Naive B cell (primary cell): ENCODE data around the gene ANAPC13. TPM values are rescaled to one million over a fixed set of nuclear protein-coding genes. Genes with fewer than 3 reads are reported as not detected.

Experiments used
- ATAC-seq, 2 donors: fragments of 150-1000 bp; cut with Tn5 transposase; 2 replicates each; pipeline ENCODE4 v1.10.0; 2021; ENCODE audit warnings: low read depth in 2 of 2, mild to moderate bottlenecking in 2 of 2, moderate library complexity in 2 of 2
- DNase-seq: peaks from one replicate; pipeline ENCODE4 v3.0.0; 2022
- H3K27ac Mint-ChIP-seq, 6 donors: one replicate each; pipeline ENCODE4 v1.8.0; 2020 to 2022; ENCODE audit warnings: mild to moderate bottlenecking in 6 of 6, mixed read lengths in 6 of 6, moderate library complexity in 5 of 6, inconsistent platforms in 2 of 6
- H3K27me3 Mint-ChIP-seq, 3 donors: one replicate each; pipeline ENCODE4 v1.8.0; 2021 to 2022; ENCODE audit warnings: mixed read lengths in 3 of 3, mild to moderate bottlenecking in 1 of 3
- H3K36me3 Mint-ChIP-seq, 2 donors: one replicate each; pipeline ENCODE4 v1.8.0; 2020 to 2022; ENCODE audit warnings: mixed read lengths in 2 of 2, inconsistent platforms in 1 of 2, mild to moderate bottlenecking in 1 of 2
- H3K4me1 Mint-ChIP-seq, 3 donors: one replicate each; pipeline ENCODE4 v1.8.0; 2020 to 2022; ENCODE audit warnings: mixed read lengths in 3 of 3, inconsistent platforms in 1 of 3, mild to moderate bottlenecking in 1 of 3, moderate library complexity in 1 of 3
- H3K4me3 Mint-ChIP-seq, 8 donors: one replicate each; pipeline ENCODE4 v1.8.0; 2020 to 2022; ENCODE audit warnings: mild to moderate bottlenecking in 8 of 8, mixed read lengths in 8 of 8, moderate library complexity in 8 of 8, inconsistent platforms in 2 of 8
- H3K9me3 Mint-ChIP-seq, 7 donors: one replicate each; pipeline ENCODE4 v1.8.0; 2020 to 2022; ENCODE audit warnings: mixed read lengths in 7 of 7, mild to moderate bottlenecking in 5 of 7, inconsistent platforms in 2 of 7, moderate library complexity in 1 of 7
- polyA plus RNA-seq, 6 donors: library from polyadenylated mRNA; unstranded; fragments of 300-500 nt; fragmentation: Illumina TruSeq; gene quantifications; one replicate each; pipeline ENCODE4 v1.2.3, GENCODE V29; 2021; ENCODE audit warnings: low read depth in 6 of 6

ANAPC13 gene
- polyA plus RNA-seq, 6 donors from 2014 or later, result 60.4 to 112 (median 79.1) TPM

GRCh38 chr3:134459562-134459961 lies 26.2 kb downstream of the ANAPC13 start:
- ATAC-seq, result no peak
- Mint-ChIP-seq H3K27me3 (peaks cover 21 to 45% (median 23%) of the 10 kb centered on the region in 3 donors), H3K27ac (peak overlapping the region in 1 of 6 donors; percentile 73), H3K4me3 (no peak overlapping the region), H3K9me3 (no peaks in the 10 kb centered on the region), H3K4me1 (no peaks in the 10 kb centered on the region), H3K36me3 (no peaks in the 10 kb centered on the region)
- DNase-seq, result no peak

DNA sequence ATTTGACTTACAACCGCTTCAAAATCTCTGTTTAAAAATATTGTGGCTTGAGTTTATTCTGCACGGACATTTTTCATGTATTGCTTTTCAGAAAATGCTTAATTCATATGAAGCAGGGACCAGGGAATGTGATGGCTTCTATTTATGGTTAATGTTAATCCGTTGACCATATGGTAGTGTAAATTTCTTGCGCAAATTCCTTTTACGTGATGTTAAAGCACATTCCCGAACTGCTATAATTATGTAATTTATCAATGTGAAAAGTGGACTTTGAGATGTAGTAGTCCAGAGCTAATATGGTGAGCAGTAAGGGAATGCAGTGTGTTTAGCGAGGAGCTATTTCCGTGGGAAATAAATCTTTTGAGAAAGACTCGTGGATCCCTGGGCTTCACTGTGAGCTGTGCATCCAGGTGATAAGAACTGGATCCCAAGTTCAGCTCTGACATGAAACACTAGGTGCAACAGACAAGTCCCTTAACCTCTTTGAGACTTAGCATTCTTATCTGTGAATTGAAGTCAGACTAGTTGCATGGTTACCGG lies 27.3 kb downstream of the ANAPC13 start:
- no peak overlapping the region for H3K27ac Mint-ChIP-seq
- DNase-seq (no peak), ATAC-seq (no peak)
- no peaks in the 10 kb centered on the region for H3K36me3 Mint-ChIP-seq
- peaks cover 21 to 39% (median 26%) of the 10 kb centered on the region in 3 donors for H3K27me3 Mint-ChIP-seq
- no peak overlapping the region for H3K4me3 Mint-ChIP-seq
- H3K9me3 Mint-ChIP-seq, result no peaks in the 10 kb centered on the region
- H3K4me1 Mint-ChIP-seq, result no peaks in the 10 kb centered on the region

- Mint-ChIP-seq H3K36me3 (no peaks in the 10 kb centered on the region), H3K27ac (no peak overlapping the region), H3K4me3 (no peak overlapping the region), H3K9me3 (no peaks in the 10 kb centered on the region), H3K27me3 (peaks cover 24 to 36% (median 30%) of the 10 kb centered on the region in 3 donors), H3K4me1 (no peaks in the 10 kb centered on the region)
- ATAC-seq, result no peak
- DNase-seq, result no peak
Measured at GRCh38 chr3:134457376-134458074, 28.3 kb downstream of the ANAPC13 start.

DNA sequence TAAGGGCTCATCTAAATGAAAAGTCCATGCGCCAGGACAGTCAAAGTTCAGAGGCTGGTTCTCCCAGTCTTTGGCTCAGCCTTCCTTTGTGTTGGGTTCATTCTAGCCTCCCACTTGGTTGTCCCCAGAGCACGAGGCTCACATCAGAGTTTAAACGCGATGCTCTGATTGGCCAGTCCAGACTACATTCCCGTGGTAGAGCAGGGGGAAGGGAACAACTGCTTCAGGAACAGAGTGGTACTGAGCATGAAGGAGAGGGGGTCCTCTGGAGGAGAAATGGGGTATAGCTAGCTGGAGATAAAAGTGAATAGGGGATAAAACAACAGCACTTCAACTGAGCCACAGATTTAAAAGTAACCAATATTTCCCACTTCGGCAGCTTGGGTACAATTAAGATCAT lies 32.2 kb downstream of the ANAPC13 start:
- no peaks in the 10 kb centered on the region for H3K36me3 Mint-ChIP-seq
- H3K27me3 Mint-ChIP-seq, result peaks cover 15 to 54% (median 30%) of the 10 kb centered on the region in 3 donors
- H3K4me3 Mint-ChIP-seq, result no peak overlapping the region
- no peaks in the 10 kb centered on the region for H3K9me3 Mint-ChIP-seq
- H3K4me1 Mint-ChIP-seq, result no peaks in the 10 kb centered on the region
- ATAC-seq, result no peak
- no peak for DNase-seq
- peak overlapping the region in 1 of 6 donors; percentile 72 for H3K27ac Mint-ChIP-seq

GRCh38 chr3:134449951-134450350 lies 35.8 kb downstream of the ANAPC13 start:
- Mint-ChIP-seq H3K4me3 (no peak overlapping the region), H3K36me3 (peaks cover 11 to 15% of the 10 kb centered on the region in 2 donors), H3K27ac (peak overlapping the region in 1 of 6 donors; percentile 19), H3K4me1 (no peaks in the 10 kb centered on the region), H3K27me3 (peaks cover 36 to 72% (median 39%) of the 10 kb centered on the region in 3 donors), H3K9me3 (peaks cover 4 to 26% (median 11%) of the 10 kb centered on the region in 7 donors)
- DNase-seq (no peak), ATAC-seq (no peak)

DNA sequence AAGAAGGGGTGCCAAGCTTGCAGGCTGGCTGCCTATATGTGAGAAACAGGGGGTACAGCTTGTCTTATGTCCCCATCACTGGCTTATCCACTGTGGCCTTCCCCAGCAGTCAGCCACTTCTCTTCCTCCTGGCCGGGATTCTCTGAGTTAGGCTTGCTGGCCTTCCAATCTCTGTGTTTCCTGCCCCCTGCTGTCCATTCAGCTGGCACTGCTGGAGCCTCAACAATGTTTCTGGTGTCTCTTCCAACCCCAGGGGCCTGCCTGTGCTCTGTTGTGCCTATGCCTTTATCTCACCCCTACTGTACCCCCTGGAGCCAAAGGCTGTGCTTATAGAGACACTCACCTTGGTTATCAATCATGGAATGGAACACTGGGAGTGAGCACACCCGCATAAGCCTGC lies 36.5 kb downstream of the ANAPC13 start:
- DNase-seq (no peak), ATAC-seq (no peak)
- H3K27me3 Mint-ChIP-seq, result peaks cover 39 to 78% (median 43%) of the 10 kb centered on the region in 3 donors
- peaks cover 18 to 21% of the 10 kb centered on the region in 2 donors for H3K36me3 Mint-ChIP-seq
- no peaks in the 10 kb centered on the region for H3K4me1 Mint-ChIP-seq
- H3K4me3 Mint-ChIP-seq, result no peak overlapping the region
- H3K27ac Mint-ChIP-seq, result no peak overlapping the region
- H3K9me3 Mint-ChIP-seq, result peaks cover 8 to 33% (median 15%) of the 10 kb centered on the region in 7 donors

GRCh38 chr3:134448664-134449063 lies 37.1 kb downstream of the ANAPC13 start:
- no peak overlapping the region for H3K4me3 Mint-ChIP-seq
- H3K4me1 Mint-ChIP-seq, result no peaks in the 10 kb centered on the region
- no peak overlapping the region for H3K27ac Mint-ChIP-seq
- H3K36me3 Mint-ChIP-seq, result peaks cover 18 to 21% of the 10 kb centered on the region in 2 donors
- peaks cover 39 to 76% (median 42%) of the 10 kb centered on the region in 3 donors for H3K27me3 Mint-ChIP-seq
- ATAC-seq (no peak), DNase-seq (no peak)
- peaks cover 8 to 33% (median 15%) of the 10 kb centered on the region in 7 donors for H3K9me3 Mint-ChIP-seq

DNA sequence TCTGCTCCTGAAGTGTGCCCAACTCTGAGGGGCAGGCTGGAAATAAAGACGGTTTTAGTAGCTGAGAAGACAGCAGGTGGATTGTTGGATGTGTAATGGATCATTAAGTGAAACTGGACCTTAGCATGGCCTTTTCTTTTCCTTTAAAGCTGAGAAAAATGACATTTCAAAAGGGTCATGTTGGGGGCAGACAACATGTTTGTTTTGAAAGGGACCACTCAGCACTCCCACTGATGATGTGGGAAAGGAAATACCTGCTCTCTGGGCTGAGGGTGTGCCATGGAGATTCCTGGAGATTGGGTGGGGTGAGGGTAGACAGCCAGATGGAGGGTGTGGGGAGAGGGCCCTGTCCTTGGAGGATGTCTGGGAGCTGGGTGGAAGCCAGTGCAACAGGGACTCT lies 38.4 kb downstream of the ANAPC13 start:
- DNase-seq (no peak), ATAC-seq (no peak)
- H3K27me3 Mint-ChIP-seq, result peaks cover 28 to 67% (median 36%) of the 10 kb centered on the region in 3 donors
- H3K27ac Mint-ChIP-seq, result no peak overlapping the region
- H3K4me3 Mint-ChIP-seq, result no peak overlapping the region
- H3K9me3 Mint-ChIP-seq, result peaks cover 8 to 33% (median 15%) of the 10 kb centered on the region in 7 donors
- H3K4me1 Mint-ChIP-seq, result no peaks in the 10 kb centered on the region
- peaks cover 18 to 21% of the 10 kb centered on the region in 2 donors for H3K36me3 Mint-ChIP-seq

- Mint-ChIP-seq H3K27ac (no peak overlapping the region), H3K9me3 (peaks cover 8 to 33% (median 15%) of the 10 kb centered on the region in 7 donors), H3K4me3 (no peak overlapping the region), H3K27me3 (peaks cover 22 to 61% (median 40%) of the 10 kb centered on the region in 3 donors), H3K36me3 (peaks cover 18 to 21% of the 10 kb centered on the region in 2 donors), H3K4me1 (no peaks in the 10 kb centered on the region)
- ATAC-seq (no peak), DNase-seq (no peak)
Measured at GRCh38 chr3:134446800-134447199, 39.0 kb downstream of the ANAPC13 start.

DNA sequence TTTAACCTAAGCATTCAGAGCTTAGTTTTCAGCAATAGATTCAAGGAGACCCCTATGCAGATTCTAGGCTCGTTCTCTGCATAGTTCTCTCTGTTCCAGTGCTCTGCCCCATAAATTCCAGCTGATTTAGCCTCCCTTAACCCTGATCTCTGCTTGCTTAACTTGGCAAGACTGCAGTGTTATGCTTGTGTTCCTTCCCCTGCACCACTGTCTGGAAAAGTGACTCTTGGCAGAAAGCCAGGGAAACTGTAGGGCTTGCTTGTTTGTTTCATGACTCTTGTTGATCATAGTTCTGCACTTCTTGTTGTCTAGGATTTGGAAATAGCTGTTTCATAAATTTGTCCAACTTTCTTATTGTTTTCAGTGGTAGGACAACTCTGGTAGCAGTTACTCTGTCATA lies 40.1 kb downstream of the ANAPC13 start:
- Mint-ChIP-seq H3K9me3 (peaks cover 8 to 33% (median 15%) of the 10 kb centered on the region in 7 donors), H3K36me3 (peaks cover 18 to 21% of the 10 kb centered on the region in 2 donors), H3K27me3 (peaks cover 25 to 65% (median 44%) of the 10 kb centered on the region in 3 donors), H3K27ac (no peak overlapping the region), H3K4me3 (no peak overlapping the region), H3K4me1 (no peaks in the 10 kb centered on the region)
- DNase-seq (no peak), ATAC-seq (no peak)

GRCh38 chr3:134445095-134445494 lies 40.7 kb downstream of the ANAPC13 start:
- Mint-ChIP-seq H3K27me3 (peaks cover 27 to 69% (median 49%) of the 10 kb centered on the region in 3 donors), H3K36me3 (peaks cover 18 to 21% of the 10 kb centered on the region in 2 donors)
- ATAC-seq, result no peak

GRCh38 chr3:134441821-134442220 lies 44.0 kb downstream of the ANAPC13 start:
- ATAC-seq, result no peak

More at GRCh38 chr3:134445095-134445494, 40.7 kb downstream of the ANAPC13 start:
- Mint-ChIP-seq H3K27ac (peak overlapping the region in 1 of 6 donors; percentile 54), H3K4me1 (no peaks in the 10 kb centered on the region), H3K4me3 (no peak overlapping the region), H3K9me3 (peaks cover 8 to 33% (median 15%) of the 10 kb centered on the region in 7 donors)
- DNase-seq, result no peak

DNA sequence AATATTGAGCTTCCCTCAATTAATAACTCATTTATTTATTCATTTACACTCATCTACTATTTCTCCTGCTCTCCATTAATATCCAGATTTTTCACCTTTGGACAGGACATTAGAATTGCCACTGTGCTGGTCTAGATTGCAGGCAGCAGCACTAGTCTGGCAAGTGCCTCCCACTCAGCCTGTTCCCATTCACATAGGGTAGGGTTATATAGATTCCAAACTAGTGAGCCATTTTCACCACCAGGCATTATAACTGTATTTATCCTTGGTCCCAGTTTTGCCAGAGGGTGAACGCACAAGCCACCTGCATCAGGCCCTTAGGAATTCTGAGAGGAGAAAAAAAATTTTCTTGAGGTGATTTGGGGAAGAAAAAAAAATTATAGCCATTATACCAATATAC lies 44.5 kb downstream of the ANAPC13 start:
- DNase-seq, result no peak
- H3K4me3 Mint-ChIP-seq, result no peak overlapping the region
- H3K9me3 Mint-ChIP-seq, result peaks cover 8 to 20% (median 13%) of the 10 kb centered on the region in 7 donors
- H3K27ac Mint-ChIP-seq, result no peak overlapping the region
- ATAC-seq, result no peak
- H3K27me3 Mint-ChIP-seq, result peaks cover 26 to 52% (median 48%) of the 10 kb centered on the region in 3 donors
- no peaks in the 10 kb centered on the region for H3K4me1 Mint-ChIP-seq
- peaks cover 18% of the 10 kb centered on the region in 2 donors for H3K36me3 Mint-ChIP-seq

More at GRCh38 chr3:134441821-134442220, 44.0 kb downstream of the ANAPC13 start:
- peaks cover 8 to 25% (median 15%) of the 10 kb centered on the region in 7 donors for H3K9me3 Mint-ChIP-seq
- H3K27me3 Mint-ChIP-seq, result peaks cover 24 to 56% (median 52%) of the 10 kb centered on the region in 3 donors
- DNase-seq, result no peak
- H3K27ac Mint-ChIP-seq, result no peak overlapping the region
- no peak overlapping the region for H3K4me3 Mint-ChIP-seq
- peaks cover 18 to 21% of the 10 kb centered on the region in 2 donors for H3K36me3 Mint-ChIP-seq
- no peaks in the 10 kb centered on the region for H3K4me1 Mint-ChIP-seq
